ENCODE measurements around the gene PITX2.

The PITX2 gene

GRCh38 chr4:110636680-110637407 lies 14.0 kb upstream of the PITX2 start:
- no peak for DNase-seq (ENCODE audit: low read depth in 2 of 2, low spot score in 1 of 2)

- no peak for DNase-seq (ENCODE audit: low read depth in 2 of 2, low spot score in 1 of 2)
Measured at GRCh38 chr4:110636171-110636679, 13.3 kb upstream of the PITX2 start.

GRCh38 chr4:110635163-110635865 lies 12.4 kb upstream of the PITX2 start:
- no peak for DNase-seq (ENCODE audit: low read depth in 2 of 2, low spot score in 1 of 2)

- no peak for DNase-seq (ENCODE audit: low read depth in 2 of 2, low spot score in 1 of 2)
Measured at GRCh38 chr4:110634350-110635162, 11.7 kb upstream of the PITX2 start.

- DNase-seq (ENCODE audit: low read depth in 2 of 2, low spot score in 1 of 2): no peak
Measured at GRCh38 chr4:110633358-110634341, 10.8 kb upstream of the PITX2 start.

- DNase-seq (ENCODE audit: low read depth in 2 of 2, low spot score in 1 of 2): no peak
Measured at GRCh38 chr4:110632506-110633357, 9.9 kb upstream of the PITX2 start.

GRCh38 chr4:110631584-110632505 lies 9.0 kb upstream of the PITX2 start:
- DNase-seq (ENCODE audit: low read depth in 2 of 2, low spot score in 1 of 2): no peak

GRCh38 chr4:110630688-110631402 lies 8.0 kb upstream of the PITX2 start:
- DNase-seq (ENCODE audit: low read depth in 2 of 2, low spot score in 1 of 2): no peak

GRCh38 chr4:110629780-110630687 lies 7.2 kb upstream of the PITX2 start:
- no peak for DNase-seq (ENCODE audit: low read depth in 2 of 2, low spot score in 1 of 2)

GRCh38 chr4:110629214-110629754 lies 6.4 kb upstream of the PITX2 start:
- no peak for DNase-seq (ENCODE audit: low read depth in 2 of 2, low spot score in 1 of 2)

- DNase-seq (ENCODE audit: low read depth in 2 of 2, low spot score in 1 of 2): no peak
Measured at GRCh38 chr4:110628663-110629213, 5.9 kb upstream of the PITX2 start.

GRCh38 chr4:110627977-110628662 lies 5.2 kb upstream of the PITX2 start:
- no peak for DNase-seq (ENCODE audit: low read depth in 2 of 2, low spot score in 1 of 2)

GRCh38 chr4:110626532-110627153 lies 3.8 kb upstream of the PITX2 start:
- no peak for DNase-seq (ENCODE audit: low read depth in 2 of 2, low spot score in 1 of 2)

GRCh38 chr4:110625576-110626257 lies 2.8 kb upstream of the PITX2 start:
- DNase-seq (ENCODE audit: low read depth in 2 of 2, low spot score in 1 of 2): no peak
